ENCODE results near the gene EVI2B.
"Not testable (repeated sequence)": the region's sequence is repeated elsewhere in the genome, so short reads cannot be mapped to it uniquely, and the experiment has no call there.

Gene EVI2B

DNA sequence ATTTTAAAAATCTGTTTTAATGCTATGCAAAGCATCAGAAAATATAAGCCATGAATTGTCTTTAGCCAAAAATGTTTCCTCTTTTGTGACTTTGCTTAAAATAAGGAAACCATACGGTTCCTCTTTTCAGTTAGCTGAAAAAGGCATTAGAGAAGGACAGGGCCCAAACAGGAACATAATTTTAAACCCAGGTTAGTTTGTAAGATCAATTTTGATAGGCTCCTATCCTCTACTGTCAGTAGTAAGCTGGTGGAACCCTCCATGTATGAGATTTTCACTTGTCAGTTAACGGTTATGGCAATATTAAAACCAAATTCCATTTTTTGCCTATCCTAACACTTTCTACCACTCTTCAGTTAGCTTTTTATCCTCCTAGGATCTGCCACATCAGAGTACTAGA, 4.3 kb downstream of the EVI2B start:
- no peak for DNase-seq

GRCh38 chr17:31308372-31309334, 5.2 kb downstream of the EVI2B start:
- no peak for DNase-seq

- DNase-seq: no peak
Observed at GRCh38 chr17:31307640-31308039, 6.2 kb downstream of the EVI2B start.

DNA sequence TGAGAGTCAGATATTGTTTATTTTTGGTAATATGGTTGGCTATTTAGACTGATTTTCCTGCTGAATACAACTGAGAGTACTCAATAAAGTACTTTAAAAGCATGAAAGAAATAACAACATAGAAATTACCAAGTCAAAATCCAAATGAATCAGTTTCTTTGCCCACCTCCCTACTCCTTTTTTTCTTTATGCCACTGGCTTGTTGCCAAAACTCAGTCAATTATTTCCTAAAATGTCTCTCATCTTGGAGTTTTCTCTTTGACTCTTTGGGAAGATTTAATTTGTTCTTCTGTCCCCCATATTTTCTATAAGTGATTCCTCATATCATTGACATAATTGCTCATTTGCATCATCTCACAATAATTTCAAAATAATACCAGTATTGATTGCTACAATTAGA, 14.2 kb downstream of the EVI2B start:
- no peak for DNase-seq

GRCh38 chr17:31297090-31297489, 16.8 kb downstream of the EVI2B start, which contains the start of gene OMG:
TSS of gene OMG (minus strand) at chr17:31297239. CDS start at chr17:31296331, 908 bp downstream.
- DNase-seq: no peak

DNA sequence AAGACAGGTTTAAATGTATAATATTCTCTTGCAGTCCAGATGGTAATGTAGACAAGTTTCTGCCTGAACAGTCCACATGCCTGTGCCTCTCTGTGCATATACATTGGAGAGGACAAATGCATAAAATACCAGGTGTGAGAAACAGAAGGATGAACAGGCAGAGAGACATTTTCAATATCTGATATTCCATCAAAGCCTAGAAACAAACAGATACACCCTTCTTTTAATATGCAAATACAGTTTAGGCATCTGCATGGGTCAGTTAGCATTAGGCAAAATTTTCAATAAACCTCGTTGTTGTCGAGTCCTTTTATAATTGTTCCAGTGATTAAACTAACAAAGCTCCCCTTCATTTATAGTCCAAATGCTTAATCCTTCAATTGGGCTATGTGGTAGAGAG, 17.7 kb downstream of the EVI2B start:
- no peak for DNase-seq

GRCh38 chr17:31295489-31295871, 18.4 kb downstream of the EVI2B start:
- no peak for DNase-seq

GRCh38 chr17:31294820-31295488, 18.9 kb downstream of the EVI2B start:
- DNase-seq: no peak

GRCh38 chr17:31294231-31294630, 19.6 kb downstream of the EVI2B start:
- DNase-seq: no peak

DNA sequence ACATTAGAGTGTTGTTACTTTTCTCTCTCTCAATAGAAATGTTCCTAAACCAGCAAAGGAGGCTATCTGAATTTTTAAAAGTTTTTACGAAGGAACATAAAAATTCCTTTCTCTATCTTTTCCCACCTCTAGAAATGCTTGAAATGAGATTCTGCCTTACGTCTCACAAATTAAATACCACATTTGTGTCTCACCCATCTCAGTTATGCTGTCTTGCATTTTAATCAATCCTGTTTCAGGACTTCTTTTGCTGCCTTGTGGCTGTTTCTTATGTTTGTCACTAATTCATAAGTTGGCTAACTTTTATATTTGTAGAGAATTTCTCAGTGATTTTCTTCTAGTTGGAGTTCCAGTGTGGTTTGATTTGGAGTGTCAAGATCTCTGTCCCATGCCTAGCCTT, 20.3 kb downstream of the EVI2B start:
- no peak for DNase-seq

DNA sequence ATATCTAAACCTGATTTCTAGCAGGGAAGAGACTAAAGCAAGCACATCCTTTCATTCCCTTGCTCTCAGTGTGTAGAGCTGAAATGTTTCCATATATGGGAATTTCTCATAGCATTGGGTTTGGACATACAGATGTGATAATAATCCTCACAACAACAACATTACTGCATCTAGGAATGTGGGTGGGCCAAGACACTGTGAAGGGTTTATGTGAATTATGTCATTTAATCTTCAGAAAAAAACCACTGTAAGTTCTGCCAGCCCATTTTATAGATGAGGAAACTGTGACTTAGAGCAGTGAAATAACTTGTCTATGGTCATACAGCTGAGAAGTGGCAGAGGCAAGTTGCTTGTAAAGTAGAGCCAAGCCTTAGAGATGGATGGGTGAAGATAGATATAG, 22.0 kb downstream of the EVI2B start:
- no peak for DNase-seq

DNA sequence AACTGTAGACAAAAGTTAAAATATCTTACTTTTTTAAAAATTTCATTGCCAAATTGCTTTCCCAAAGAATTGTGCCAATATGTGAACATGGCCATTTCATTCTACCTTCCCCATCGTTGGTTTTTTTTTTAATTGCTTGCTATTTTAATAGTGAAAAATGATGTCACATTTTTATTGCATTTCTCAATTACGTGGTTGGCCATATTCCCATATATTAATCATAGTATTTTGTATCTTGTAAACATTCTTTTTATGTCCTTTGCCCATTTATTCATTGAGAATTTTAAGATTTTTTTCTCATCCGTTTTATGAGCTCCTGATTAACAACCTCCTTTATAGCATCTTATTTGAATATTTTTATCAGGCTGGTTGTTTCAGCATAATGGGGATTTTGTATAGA, 24.1 kb downstream of the EVI2B start:
- DNase-seq: no peak

GRCh38 chr17:31287932-31288331, 25.9 kb downstream of the EVI2B start:
- not testable (repeated sequence) for DNase-seq

- DNase-seq: no peak
Observed at GRCh38 chr17:31286587-31286986, 27.3 kb downstream of the EVI2B start.

DNA sequence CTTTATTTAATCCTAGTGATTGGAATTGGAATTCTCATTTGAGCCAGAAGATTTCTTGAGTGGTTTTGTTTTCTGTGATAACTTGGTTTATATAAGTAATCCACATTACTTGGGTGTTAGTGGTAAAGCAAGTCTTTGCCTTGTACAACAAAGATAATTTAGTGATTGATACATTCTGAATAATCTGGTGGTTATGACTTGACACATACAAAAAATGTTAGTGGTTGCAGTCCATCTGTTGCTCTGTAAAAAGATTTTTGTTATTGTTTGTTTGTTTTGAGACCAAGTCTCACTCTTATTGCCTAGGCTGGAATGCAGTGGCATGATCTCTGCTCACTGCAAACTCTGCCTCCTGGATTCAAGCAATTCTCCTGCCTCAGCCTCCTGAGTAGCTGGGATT, 30.0 kb downstream of the EVI2B start:
- no peak for DNase-seq

DNA sequence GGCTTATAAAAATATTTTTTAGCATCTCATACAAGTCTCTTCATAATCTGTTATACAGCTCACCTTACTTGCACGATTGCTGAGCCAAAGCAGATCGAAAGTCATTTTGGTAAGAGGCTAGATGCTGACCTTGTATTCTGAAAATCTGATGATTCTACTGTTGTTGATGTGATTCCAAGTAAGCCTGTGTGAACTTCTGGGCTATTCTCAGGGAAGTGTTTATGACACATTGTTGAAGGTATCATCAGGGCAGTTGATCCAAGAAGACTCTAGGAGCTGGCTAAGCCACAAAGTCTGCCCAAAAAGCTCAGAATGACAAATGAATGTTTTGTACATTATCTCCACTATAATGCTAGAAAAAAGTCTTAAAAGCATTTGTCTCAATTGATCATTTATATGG, 32.8 kb downstream of the EVI2B start:
- no peak for DNase-seq

DNA sequence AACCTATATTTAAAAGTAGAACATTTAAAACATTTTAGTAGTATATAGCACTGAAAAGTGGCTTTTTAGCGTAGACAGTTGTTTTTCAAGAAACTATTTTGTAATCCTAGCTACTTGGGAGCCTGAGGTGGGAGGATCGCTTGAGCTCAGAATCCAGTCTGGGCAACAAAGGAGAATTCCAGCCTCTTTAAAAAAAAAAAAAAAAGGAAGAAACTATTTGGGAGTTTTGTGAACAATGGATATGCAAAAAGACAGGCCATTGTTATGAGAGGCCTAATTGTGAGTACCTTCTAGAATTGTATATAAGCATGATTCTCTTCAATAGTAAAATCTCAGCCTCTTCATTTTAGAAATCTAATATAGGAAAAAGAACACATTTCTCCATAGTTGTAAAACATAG, 34.5 kb downstream of the EVI2B start:
- DNase-seq: no peak

- DNase-seq: no peak
Observed at GRCh38 chr17:31275116-31275515, 38.7 kb downstream of the EVI2B start.

DNA sequence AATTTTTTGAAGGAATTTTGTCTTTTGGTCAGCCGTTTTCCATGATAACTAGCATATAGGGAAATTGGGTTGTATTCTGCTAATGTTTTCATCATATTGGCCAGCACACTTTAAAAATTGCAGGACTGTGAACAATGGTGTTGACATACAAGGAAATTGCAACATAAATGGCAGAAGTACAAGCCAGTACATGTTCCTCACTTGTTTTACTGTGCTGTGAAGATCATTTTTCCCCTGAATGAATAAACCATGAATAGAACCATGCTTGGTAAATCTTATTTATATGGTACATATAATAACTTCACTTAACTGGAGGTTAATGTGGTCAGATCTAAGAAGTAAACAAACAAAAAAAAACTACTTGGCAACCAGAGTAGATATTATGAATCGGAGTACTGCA, 39.6 kb downstream of the EVI2B start:
- no peak for DNase-seq

- no peak for DNase-seq
Observed at GRCh38 chr17:31273516-31273915, 40.3 kb downstream of the EVI2B start.

DNA sequence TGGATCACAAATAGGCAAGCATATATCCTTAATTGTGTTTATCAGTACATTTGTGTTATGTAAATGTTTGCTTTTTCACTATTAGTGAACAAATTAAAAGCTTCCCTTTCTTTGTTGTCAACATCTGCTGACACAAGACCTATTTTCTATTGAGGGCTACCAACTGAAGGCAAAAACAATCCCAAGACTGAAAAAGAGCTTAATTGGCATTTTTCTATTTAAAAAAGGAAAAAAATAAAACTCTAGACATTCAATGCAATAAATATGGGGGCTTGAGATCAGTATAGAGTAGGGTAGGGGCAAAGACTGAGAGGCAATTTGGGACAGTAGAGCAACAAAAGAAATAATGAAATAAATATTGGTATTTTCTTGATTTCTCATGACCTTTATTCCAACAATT, 41.1 kb downstream of the EVI2B start:
- no peak for DNase-seq

DNA sequence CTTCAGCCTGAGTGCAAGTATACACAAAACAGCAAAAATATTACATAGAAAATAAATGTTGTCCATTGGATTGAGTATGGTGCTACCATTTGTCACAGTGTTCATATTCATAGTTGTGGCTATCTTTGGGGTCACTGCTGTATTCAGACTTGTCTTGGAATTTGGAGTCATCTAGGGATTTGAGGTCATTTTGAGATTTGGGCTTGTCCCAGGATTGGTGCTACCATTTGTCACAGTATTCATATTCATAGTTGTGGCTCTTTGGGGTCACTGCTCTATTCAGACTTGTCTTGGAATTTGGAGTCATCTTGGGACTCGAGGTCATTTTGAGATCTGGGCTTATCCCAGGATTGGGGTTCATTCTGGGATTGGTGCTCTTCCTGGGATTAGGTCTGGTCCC, 41.6 kb downstream of the EVI2B start:
- no peak for DNase-seq

DNA sequence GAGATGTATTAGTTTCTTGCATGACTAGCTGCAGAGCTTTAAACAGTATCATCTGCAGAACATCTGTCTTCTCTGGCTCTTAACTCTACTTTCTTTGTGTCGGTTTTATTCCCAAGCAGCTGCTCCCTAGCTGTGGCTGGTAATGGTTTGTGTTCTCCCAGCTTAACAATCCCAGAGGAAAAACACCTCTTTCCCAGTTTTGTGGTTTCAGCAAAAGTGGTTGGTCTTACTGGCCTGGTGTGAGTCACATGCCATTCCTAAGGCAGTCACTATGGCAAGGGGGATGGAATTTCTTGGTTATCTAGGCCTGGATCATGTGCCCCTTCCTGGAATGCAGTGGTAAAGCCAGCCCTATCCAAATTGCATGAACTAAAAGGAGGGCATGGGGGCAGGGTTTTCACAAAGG, 44.3 kb downstream of the EVI2B start:
- no peak for DNase-seq

GRCh38 chr17:31269036-31269577, 44.7 kb downstream of the EVI2B start:
- no peak for DNase-seq

Measured in activated CD4-positive, alpha-beta T cell treated with anti-CD3 and anti-CD28 coated beads for 4 hours (primary cell).